ENCODE results near the gene P4HA1.
"Not testable (repeated sequence)": the region's sequence is repeated elsewhere in the genome, so short reads cannot be mapped to it uniquely, and the experiment has no call there.

The P4HA1 gene

DNA sequence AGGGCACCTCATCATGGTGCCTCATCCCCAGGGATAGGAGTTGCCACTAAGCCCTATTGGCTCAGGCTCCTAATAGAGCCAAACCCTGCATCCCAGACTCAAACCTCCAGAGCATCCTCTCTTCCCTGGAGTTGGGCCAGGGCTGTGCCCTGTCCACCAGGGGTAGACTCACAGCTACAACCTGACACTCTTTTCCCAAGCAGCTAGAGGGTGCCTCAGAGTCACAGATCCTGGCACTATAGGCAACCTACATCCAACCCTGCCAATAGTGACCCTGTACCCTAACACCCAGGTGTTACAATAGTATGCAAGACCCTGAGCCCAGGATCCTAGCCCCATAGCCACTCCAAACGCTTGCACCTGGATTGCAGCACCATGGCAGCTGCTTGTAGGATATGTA is 78.0 kb downstream of the P4HA1 start:
- Histone ChIP-seq H3K4me1 (ENCODE audit: control insufficient read depth, insufficient read depth, low read length) (peaks cover 6% of the 10 kb centered on the region; the same call in 1 of the 2 replicates), H3K9ac (ENCODE audit: low read depth, low read length) (no peak overlapping the region), H3K9me3 (ENCODE audit: control insufficient read depth, insufficient read depth, low read length) (no peaks in the 10 kb centered on the region), H3K36me3 (ENCODE audit: control insufficient read depth, insufficient read depth, low read length) (peaks cover 17% of the 10 kb centered on the region; the same call in 1 of the 2 replicates), H3K4me3 (ENCODE audit: low read depth, low read length) (no peak overlapping the region), H3K27ac (ENCODE audit: low read depth, low read length) (no peak overlapping the region), H3K27me3 (ENCODE audit: control insufficient read depth, insufficient read depth, low read length) (no peaks in the 10 kb centered on the region)

GRCh38 chr10:73017955-73018480 is 78.6 kb downstream of the P4HA1 start:
- H3K36me3 ChIP-seq (ENCODE audit: control insufficient read depth, insufficient read depth, low read length) = peaks cover 22% of the 10 kb centered on the region

DNA sequence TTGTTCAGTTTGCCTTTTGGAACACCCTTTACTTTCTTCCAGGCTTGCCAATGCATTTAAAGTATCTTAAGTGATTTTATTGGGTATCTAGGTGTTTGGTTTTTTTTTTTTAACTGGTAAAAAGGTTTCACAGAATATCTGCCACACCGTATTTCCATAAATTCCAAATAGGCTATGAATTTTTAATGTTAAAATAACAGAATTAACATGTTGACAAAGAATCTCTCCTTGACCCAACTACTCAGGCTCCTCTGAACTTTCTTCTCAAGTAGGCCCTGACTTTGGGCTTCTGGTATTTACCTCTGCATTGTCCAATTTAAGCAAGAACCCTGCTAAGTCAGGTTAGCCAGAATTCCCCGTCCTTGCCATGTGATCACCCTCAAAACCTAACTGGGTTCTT is 80.9 kb downstream of the P4HA1 start:
- H3K4me3 ChIP-seq (ENCODE audit: low read depth, low read length) = no peak overlapping the region
- no peak overlapping the region for H3K27ac ChIP-seq (ENCODE audit: low read depth, low read length)
- H3K9ac ChIP-seq (ENCODE audit: low read depth, low read length) = no peak overlapping the region
- H3K9me3 ChIP-seq (ENCODE audit: control insufficient read depth, insufficient read depth, low read length) = no peaks in the 10 kb centered on the region
- H3K27me3 ChIP-seq (ENCODE audit: control insufficient read depth, insufficient read depth, low read length) = no peaks in the 10 kb centered on the region
- peaks cover 25% of the 10 kb centered on the region for H3K36me3 ChIP-seq (ENCODE audit: control insufficient read depth, insufficient read depth, low read length)
- peaks cover 6% of the 10 kb centered on the region; the same call in 1 of the 2 replicates for H3K4me1 ChIP-seq (ENCODE audit: control insufficient read depth, insufficient read depth, low read length)

More at GRCh38 chr10:73017955-73018480, 78.6 kb downstream of the P4HA1 start:
- Histone ChIP-seq H3K9me3 (ENCODE audit: control insufficient read depth, insufficient read depth, low read length) (no peaks in the 10 kb centered on the region), H3K4me1 (ENCODE audit: control insufficient read depth, insufficient read depth, low read length) (peaks cover 6% of the 10 kb centered on the region; the same call in 1 of the 2 replicates), H3K4me3 (ENCODE audit: low read depth, low read length) (no peak overlapping the region), H3K27me3 (ENCODE audit: control insufficient read depth, insufficient read depth, low read length) (no peaks in the 10 kb centered on the region), H3K27ac (ENCODE audit: low read depth, low read length) (no peak overlapping the region), H3K9ac (ENCODE audit: low read depth, low read length) (no peak overlapping the region)

DNA sequence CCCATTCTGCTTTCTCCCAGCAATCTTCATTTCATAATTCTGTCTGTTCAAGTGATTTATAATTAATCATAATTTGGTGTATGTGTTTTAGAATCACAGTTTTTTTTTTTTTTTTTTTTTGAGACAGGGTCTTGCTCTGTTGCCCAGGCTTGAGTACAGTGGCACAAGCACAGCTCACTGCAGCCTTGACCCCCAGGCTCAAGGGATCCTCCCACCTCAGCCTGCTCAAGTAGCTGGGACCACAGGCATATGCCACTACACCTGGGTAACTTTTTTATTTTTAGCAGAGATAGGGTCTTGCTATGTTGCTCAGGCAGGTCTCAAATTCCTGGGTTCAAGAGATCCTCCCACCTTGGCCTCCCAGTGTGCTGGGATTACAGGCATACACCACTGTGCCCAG is 92.8 kb downstream of the P4HA1 start:
- no peak overlapping the region for H3K9ac ChIP-seq (ENCODE audit: low read depth, low read length)
- H3K36me3 ChIP-seq (ENCODE audit: control insufficient read depth, insufficient read depth, low read length) = peaks cover 9% of the 10 kb centered on the region; the same call in 1 of the 2 replicates
- no peaks in the 10 kb centered on the region for H3K9me3 ChIP-seq (ENCODE audit: control insufficient read depth, insufficient read depth, low read length)
- no peak overlapping the region for H3K4me3 ChIP-seq (ENCODE audit: low read depth, low read length)
- no peaks in the 10 kb centered on the region for H3K27me3 ChIP-seq (ENCODE audit: control insufficient read depth, insufficient read depth, low read length)
- no peak overlapping the region for H3K27ac ChIP-seq (ENCODE audit: low read depth, low read length)
- 0 out of 2 replicates have a peak, but pooled peaks cover 3% of the 10 kb centered on the region for H3K4me1 ChIP-seq (ENCODE audit: control insufficient read depth, insufficient read depth, low read length)

GRCh38 chr10:73000973-73001372 is 95.7 kb downstream of the P4HA1 start:
- 0 out of 2 replicates have a peak, but pooled peaks cover 3% of the 10 kb centered on the region for H3K4me1 ChIP-seq (ENCODE audit: control insufficient read depth, insufficient read depth, low read length)
- no peaks in the 10 kb centered on the region for H3K27me3 ChIP-seq (ENCODE audit: control insufficient read depth, insufficient read depth, low read length)
- H3K4me3 ChIP-seq (ENCODE audit: low read depth, low read length) = no peak overlapping the region
- H3K9ac ChIP-seq (ENCODE audit: low read depth, low read length) = no peak overlapping the region
- no peaks in the 10 kb centered on the region for H3K9me3 ChIP-seq (ENCODE audit: control insufficient read depth, insufficient read depth, low read length)
- H3K36me3 ChIP-seq (ENCODE audit: control insufficient read depth, insufficient read depth, low read length) = no peaks in the 10 kb centered on the region
- H3K27ac ChIP-seq (ENCODE audit: low read depth, low read length) = no peak overlapping the region

DNA sequence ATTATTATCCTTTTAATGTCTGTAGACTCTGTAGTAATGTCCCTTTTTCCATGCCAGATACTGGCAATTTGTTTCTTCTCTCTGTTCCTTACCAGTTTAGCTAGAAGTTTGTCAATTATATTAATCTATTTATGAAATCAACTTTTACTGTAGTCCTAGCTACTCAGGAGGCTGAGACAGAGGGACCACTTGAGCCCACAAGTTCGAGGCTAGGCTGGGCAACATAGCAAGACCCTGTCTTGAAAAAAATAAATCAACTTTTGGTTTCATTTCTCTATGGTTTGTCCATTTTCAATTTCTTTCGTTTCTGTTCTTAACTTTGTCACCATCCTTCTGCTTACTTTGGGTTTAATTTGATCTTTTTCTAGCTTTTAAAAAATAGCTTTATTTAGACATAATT is 99.6 kb downstream of the P4HA1 start:
- Histone ChIP-seq H3K27ac (ENCODE audit: low read depth, low read length) (no peak overlapping the region), H3K36me3 (ENCODE audit: control insufficient read depth, insufficient read depth, low read length) (no peaks in the 10 kb centered on the region), H3K4me1 (ENCODE audit: control insufficient read depth, insufficient read depth, low read length) (0 out of 2 replicates have a peak, but pooled peaks cover 1% of the 10 kb centered on the region), H3K4me3 (ENCODE audit: low read depth, low read length) (no peak overlapping the region), H3K9ac (ENCODE audit: low read depth, low read length) (no peak overlapping the region), H3K27me3 (ENCODE audit: control insufficient read depth, insufficient read depth, low read length) (no peaks in the 10 kb centered on the region), H3K9me3 (ENCODE audit: control insufficient read depth, insufficient read depth, low read length) (no peaks in the 10 kb centered on the region)

GRCh38 chr10:72995459-72995858 is 101.2 kb downstream of the P4HA1 start:
- H3K27me3 ChIP-seq (ENCODE audit: control insufficient read depth, insufficient read depth, low read length); H3K4me1 ChIP-seq (ENCODE audit: control insufficient read depth, insufficient read depth, low read length); H3K9me3 ChIP-seq (ENCODE audit: control insufficient read depth, insufficient read depth, low read length); H3K4me3 ChIP-seq (ENCODE audit: low read depth, low read length); H3K27ac ChIP-seq (ENCODE audit: low read depth, low read length); H3K9ac ChIP-seq (ENCODE audit: low read depth, low read length); H3K36me3 ChIP-seq (ENCODE audit: control insufficient read depth, insufficient read depth, low read length): not testable (repeated sequence)

DNA sequence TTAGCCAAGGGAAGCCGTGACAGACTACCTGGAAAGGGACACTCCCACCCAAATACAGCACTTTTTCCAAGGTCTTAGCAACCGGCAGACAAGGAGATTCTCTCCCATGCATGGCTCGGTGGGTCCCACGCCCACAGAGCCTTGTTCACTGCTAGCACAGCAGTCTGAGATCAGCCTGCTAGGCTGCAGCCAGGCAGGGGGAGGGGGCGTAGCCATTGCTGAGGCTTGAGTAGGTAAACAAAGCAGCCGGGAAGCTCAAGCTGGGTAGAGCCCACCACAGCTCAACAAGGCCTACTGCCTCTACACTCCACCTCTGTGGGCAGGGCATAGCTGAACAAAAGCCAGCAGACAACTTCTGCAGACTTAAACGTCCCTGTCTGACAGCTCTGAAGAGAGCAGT is 106.9 kb downstream of the P4HA1 start:
- H3K9ac ChIP-seq (ENCODE audit: low read depth, low read length) = not testable (repeated sequence)

GRCh38 chr10:72984618-72985017 is 112.0 kb downstream of the P4HA1 start:
- not testable (repeated sequence) for H3K27ac ChIP-seq (ENCODE audit: low read depth, low read length); H3K9ac ChIP-seq (ENCODE audit: low read depth, low read length); H3K4me1 ChIP-seq (ENCODE audit: control insufficient read depth, insufficient read depth, low read length); H3K36me3 ChIP-seq (ENCODE audit: control insufficient read depth, insufficient read depth, low read length); H3K27me3 ChIP-seq (ENCODE audit: control insufficient read depth, insufficient read depth, low read length); H3K4me3 ChIP-seq (ENCODE audit: low read depth, low read length); H3K9me3 ChIP-seq (ENCODE audit: control insufficient read depth, insufficient read depth, low read length)

More for the DNA sequence above, 106.9 kb downstream of the P4HA1 start:
- H3K9me3 ChIP-seq (ENCODE audit: control insufficient read depth, insufficient read depth, low read length); H3K27me3 ChIP-seq (ENCODE audit: control insufficient read depth, insufficient read depth, low read length); H3K4me3 ChIP-seq (ENCODE audit: low read depth, low read length); H3K36me3 ChIP-seq (ENCODE audit: control insufficient read depth, insufficient read depth, low read length); H3K27ac ChIP-seq (ENCODE audit: low read depth, low read length); H3K4me1 ChIP-seq (ENCODE audit: control insufficient read depth, insufficient read depth, low read length): not testable (repeated sequence)

DNA sequence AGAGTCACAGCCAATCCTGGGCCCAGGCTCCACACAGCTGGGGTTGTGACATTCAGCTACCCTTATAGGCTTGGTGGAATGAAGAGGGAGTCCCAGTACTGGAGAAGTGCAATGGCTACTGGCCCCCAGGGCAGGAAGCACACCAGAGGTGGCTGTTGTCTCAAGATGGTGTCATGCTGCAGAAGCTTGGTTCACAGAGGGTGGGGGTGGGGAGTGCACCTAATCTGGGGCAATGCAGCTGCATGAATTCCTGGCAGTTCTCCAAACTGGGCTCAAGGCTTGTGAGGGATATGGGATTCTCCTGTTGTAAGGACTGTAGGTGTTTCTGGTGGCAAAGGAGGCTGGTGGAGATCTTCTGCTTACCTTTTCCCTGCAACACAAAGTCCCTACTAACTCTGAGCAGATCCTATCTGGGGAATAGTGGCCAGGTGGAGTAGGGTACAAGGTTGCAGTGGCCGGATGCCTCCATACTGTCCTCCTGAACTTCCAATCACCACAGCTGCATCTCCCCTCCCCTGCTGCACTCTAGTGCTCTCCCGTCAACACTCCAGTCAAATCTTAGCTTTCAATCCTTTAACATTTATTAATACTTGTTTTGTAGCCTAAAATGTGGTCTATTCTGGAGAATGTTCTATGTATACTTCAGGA is 114.7 kb downstream of the P4HA1 start:
- Histone ChIP-seq H3K9me3 (ENCODE audit: control insufficient read depth, insufficient read depth, low read length) (peaks cover 11% of the 10 kb centered on the region), H3K27ac (ENCODE audit: low read depth, low read length) (no peak overlapping the region), H3K9ac (ENCODE audit: low read depth, low read length) (no peak overlapping the region), H3K27me3 (ENCODE audit: control insufficient read depth, insufficient read depth, low read length) (no peaks in the 10 kb centered on the region), H3K4me3 (ENCODE audit: low read depth, low read length) (no peak overlapping the region), H3K4me1 (ENCODE audit: control insufficient read depth, insufficient read depth, low read length) (no peaks in the 10 kb centered on the region), H3K36me3 (ENCODE audit: control insufficient read depth, insufficient read depth, low read length) (no peaks in the 10 kb centered on the region)

DNA sequence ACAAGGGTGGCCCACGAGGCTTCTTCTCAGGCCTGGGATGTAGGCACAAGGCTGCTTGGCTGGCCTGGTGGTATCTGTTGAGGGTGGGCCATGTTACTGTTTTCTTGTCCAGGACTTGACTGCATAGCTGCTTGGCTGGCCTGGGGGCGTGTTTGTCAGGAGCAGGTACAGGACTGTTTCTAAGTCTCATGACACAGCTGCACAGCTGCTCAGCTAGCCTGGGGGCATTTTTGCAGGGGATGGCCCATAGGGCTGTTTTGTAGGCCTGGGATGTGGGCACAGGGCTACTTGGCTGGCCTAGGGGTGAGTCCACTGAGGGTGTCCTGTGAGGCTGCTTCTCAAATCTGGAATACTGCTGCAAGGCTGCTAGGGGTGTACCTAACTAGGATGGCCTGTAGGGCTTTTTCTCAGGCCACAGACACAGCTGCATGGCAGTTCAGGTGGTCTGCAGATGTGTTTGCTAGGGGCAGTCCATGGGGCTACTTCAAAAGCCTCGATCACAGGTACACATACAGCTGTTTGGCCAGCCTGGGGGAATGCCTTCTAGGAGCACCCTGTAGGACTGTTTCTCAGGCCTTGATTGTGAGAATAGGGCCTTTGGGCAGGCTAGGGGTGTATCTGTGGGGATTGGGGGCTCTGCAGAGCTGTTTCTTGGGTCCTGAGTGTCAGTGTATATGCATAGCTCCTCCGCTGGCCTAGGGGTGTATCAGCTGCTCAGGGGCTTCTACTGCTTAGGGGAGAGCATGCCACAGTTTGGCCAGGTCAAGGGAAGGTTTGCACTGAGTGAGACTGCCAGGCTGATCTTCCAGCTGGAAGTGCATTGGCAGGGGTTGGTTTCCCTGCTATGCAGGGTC is 115.4 kb downstream of the P4HA1 start:
- H3K27me3 ChIP-seq (ENCODE audit: control insufficient read depth, insufficient read depth, low read length) = no peaks in the 10 kb centered on the region
- no peak overlapping the region for H3K27ac ChIP-seq (ENCODE audit: low read depth, low read length)
- no peak overlapping the region for H3K4me3 ChIP-seq (ENCODE audit: low read depth, low read length)

More for the DNA sequence above, 115.4 kb downstream of the P4HA1 start:
- Histone ChIP-seq H3K9me3 (ENCODE audit: control insufficient read depth, insufficient read depth, low read length) (peaks cover 11% of the 10 kb centered on the region), H3K9ac (ENCODE audit: low read depth, low read length) (no peak overlapping the region), H3K36me3 (ENCODE audit: control insufficient read depth, insufficient read depth, low read length) (no peaks in the 10 kb centered on the region), H3K4me1 (ENCODE audit: control insufficient read depth, insufficient read depth, low read length) (no peaks in the 10 kb centered on the region)
